ENCODE results near the gene FOXJ1. TPM values are rescaled to one million over a fixed set of nuclear protein-coding genes. Genes with fewer than 3 reads are reported as not detected.

The FOXJ1 gene
- total and polyA plus RNA-seq, 3 donors from 2014 or later, result 22.9 to 30.5 (median 29.4) TPM

- H3K9me3 ChIP-seq, result no peaks in the 10 kb centered on the region
- H3K27me3 ChIP-seq, result no peaks in the 10 kb centered on the region
- WGBS, 2 donors, result 0 to 2% methylated on average over 2 to 4 of the region's 4 CpGs
- intact Hi-C loops (cut with DNase I; ENCODE audit: low total_unique reads), result no loop called here
- TF ChIP-seq, protein P1, sequence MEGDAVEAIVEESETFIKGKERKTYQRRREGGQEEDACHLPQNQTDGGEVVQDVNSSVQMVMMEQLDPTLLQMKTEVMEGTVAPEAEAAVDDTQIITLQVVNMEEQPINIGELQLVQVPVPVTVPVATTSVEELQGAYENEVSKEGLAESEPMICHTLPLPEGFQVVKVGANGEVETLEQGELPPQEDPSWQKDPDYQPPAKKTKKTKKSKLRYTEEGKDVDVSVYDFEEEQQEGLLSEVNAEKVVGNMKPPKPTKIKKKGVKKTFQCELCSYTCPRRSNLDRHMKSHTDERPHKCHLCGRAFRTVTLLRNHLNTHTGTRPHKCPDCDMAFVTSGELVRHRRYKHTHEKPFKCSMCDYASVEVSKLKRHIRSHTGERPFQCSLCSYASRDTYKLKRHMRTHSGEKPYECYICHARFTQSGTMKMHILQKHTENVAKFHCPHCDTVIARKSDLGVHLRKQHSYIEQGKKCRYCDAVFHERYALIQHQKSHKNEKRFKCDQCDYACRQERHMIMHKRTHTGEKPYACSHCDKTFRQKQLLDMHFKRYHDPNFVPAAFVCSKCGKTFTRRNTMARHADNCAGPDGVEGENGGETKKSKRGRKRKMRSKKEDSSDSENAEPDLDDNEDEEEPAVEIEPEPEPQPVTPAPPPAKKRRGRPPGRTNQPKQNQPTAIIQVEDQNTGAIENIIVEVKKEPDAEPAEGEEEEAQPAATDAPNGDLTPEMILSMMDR (IDR thresholded peaks at IDR 0.05), result no peak
- TF ChIP-seq POLR2A (IDR thresholded peaks at IDR 0.05), result no peak
- no peaks in the 10 kb centered on the region for H3K36me3 ChIP-seq (ENCODE audit: low read depth, missing control alignments)
- no peak for DNase-seq
- peak overlapping the region; percentile 81 to 83 for H3K27ac ChIP-seq
- H3K4me3 ChIP-seq, result peak overlapping the region; percentile 89 to 94
- H3K4me1 ChIP-seq, result peaks cover 6% of the 10 kb centered on the region
Measured at GRCh38 chr17:76102944-76103273, 38.1 kb downstream of the FOXJ1 start.

GRCh38 chr17:76097716-76098295 is 43.2 kb downstream of the FOXJ1 start:
- intact Hi-C loops (cut with DNase I; ENCODE audit: low total_unique reads), result no loop called here
- H3K36me3 ChIP-seq (ENCODE audit: low read depth, missing control alignments), result no peaks in the 10 kb centered on the region
- no peaks in the 10 kb centered on the region for H3K27me3 ChIP-seq
- DNase-seq, result no peak
- no peak overlapping the region for H3K27ac ChIP-seq
- peaks cover 5% of the 10 kb centered on the region for H3K4me1 ChIP-seq
- no peaks in the 10 kb centered on the region for H3K9me3 ChIP-seq
- TF ChIP-seq, protein P1 (IDR thresholded peaks at IDR 0.05), result no peak
- no peak for TF ChIP-seq POLR2A (IDR thresholded peaks at IDR 0.05)
- no peak overlapping the region for H3K4me3 ChIP-seq
- 93 to 94% methylated on average over 16 to 19 of the region's 19 CpGs for WGBS, 2 donors

- intact Hi-C loops (cut with DNase I; ENCODE audit: low total_unique reads), result no loop called here
- DNase-seq, result no peak
- WGBS, 2 donors, result 94 to 97% methylated on average over 13 of the region's 13 CpGs
- no peak overlapping the region for H3K4me3 ChIP-seq
- H3K4me1 ChIP-seq, result no peaks in the 10 kb centered on the region
- no peaks in the 10 kb centered on the region for H3K27me3 ChIP-seq
- no peaks in the 10 kb centered on the region for H3K9me3 ChIP-seq
- H3K27ac ChIP-seq, result no peak overlapping the region
- TF ChIP-seq, protein P1 (IDR thresholded peaks at IDR 0.05), result no peak
- no peaks in the 10 kb centered on the region for H3K36me3 ChIP-seq (ENCODE audit: low read depth, missing control alignments)
Measured at GRCh38 chr17:76095943-76096342, 45.1 kb downstream of the FOXJ1 start.

DNA sequence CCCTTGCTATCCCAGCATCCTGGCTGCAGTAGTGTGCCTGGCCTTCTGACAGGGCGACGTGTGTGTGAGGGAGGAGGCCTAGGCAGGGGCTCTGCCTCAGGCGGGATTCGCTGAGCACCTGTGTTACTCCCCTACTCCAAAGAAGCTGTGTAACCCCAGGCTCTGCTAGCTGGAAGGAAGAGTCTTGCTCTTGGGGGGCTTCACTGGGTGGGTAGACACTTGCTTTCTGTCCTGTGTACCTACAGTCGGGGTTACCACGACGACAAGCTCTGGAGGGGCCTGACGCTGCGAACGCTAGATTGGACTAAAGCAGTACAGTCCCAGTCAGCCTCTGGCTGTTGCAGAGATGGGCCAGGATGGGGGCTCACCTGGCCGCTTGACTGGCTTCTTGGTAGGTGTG is 47.0 kb downstream of the FOXJ1 start:
- H3K4me3 ChIP-seq, result no peak overlapping the region
- no peaks in the 10 kb centered on the region for H3K27me3 ChIP-seq
- no peaks in the 10 kb centered on the region for H3K4me1 ChIP-seq
- no peak for DNase-seq
- H3K9me3 ChIP-seq, result no peaks in the 10 kb centered on the region
- no peak overlapping the region for H3K27ac ChIP-seq
- no peaks in the 10 kb centered on the region for H3K36me3 ChIP-seq (ENCODE audit: low read depth, missing control alignments)
- intact Hi-C loops (cut with DNase I; ENCODE audit: low total_unique reads), result no loop called here
- TF ChIP-seq, protein P1 (IDR thresholded peaks at IDR 0.05), result no peak
- TF ChIP-seq POLR2A (IDR thresholded peaks at IDR 0.05), result no peak
- 93 to 94% methylated on average over 10 to 11 of the region's 11 CpGs for WGBS, 2 donors

Data from testis (tissue), 3 donors.